ENCODE measurements around the gene VRK3.
A peak's percentile ranks its signal among the peaks of the same experiment; 100 is the strongest.

Gene VRK3

GRCh38 chr19:50030937-50031336 is 5.8 kb upstream of the VRK3 start:
- H3K27ac ChIP-seq (ENCODE audit: low read depth, low read length, poor library complexity, severe bottlenecking): no peak overlapping the region
- H2AFZ ChIP-seq (ENCODE audit: low read length): no peak overlapping the region
- peaks cover 11% of the 10 kb centered on the region; the same call in 1 of the 2 replicates for H3K79me2 ChIP-seq (ENCODE audit: insufficient read depth, low read length)
- H3K4me3 ChIP-seq (ENCODE audit: low read depth, low read length, poor library complexity, severe bottlenecking): no peak overlapping the region
- H3K27me3 ChIP-seq (ENCODE audit: insufficient read depth, low read length): no peaks in the 10 kb centered on the region
- H4K20me1 ChIP-seq (ENCODE audit: insufficient read depth, low read length): no peaks in the 10 kb centered on the region
- H3K9me2 ChIP-seq (ENCODE audit: low read depth, low read length): no peaks in the 10 kb centered on the region
- H3K4me1 ChIP-seq (ENCODE audit: insufficient read depth, low read length, severe bottlenecking): peaks cover 14% of the 10 kb centered on the region
- H3K9ac ChIP-seq (ENCODE audit: low read length): no peak overlapping the region
- TF ChIP-seq CTCF (IDR thresholded peaks at IDR 0.05; ENCODE audit: low read length) (no peak), EZH2 (IDR thresholded peaks at IDR 0.05; ENCODE audit: borderline replicate concordance, low read length) (no peak)
- H3K9me3 ChIP-seq (ENCODE audit: low read length): no peaks in the 10 kb centered on the region
- H3F3A ChIP-seq (ENCODE audit: insufficient read depth, low read length): no peaks in the 10 kb centered on the region
- peaks cover 65% of the 10 kb centered on the region for H3K36me3 ChIP-seq (ENCODE audit: insufficient read depth, low read length)
- no peak overlapping the region for H3K4me2 ChIP-seq (ENCODE audit: low read length)

- H2AFZ ChIP-seq (ENCODE audit: low read length): no peak overlapping the region
- peaks cover 59% of the 10 kb centered on the region for H3K36me3 ChIP-seq (ENCODE audit: insufficient read depth, low read length)
- H4K20me1 ChIP-seq (ENCODE audit: insufficient read depth, low read length): no peaks in the 10 kb centered on the region
- no peak overlapping the region for H3K27ac ChIP-seq (ENCODE audit: low read depth, low read length, poor library complexity, severe bottlenecking)
- H3K4me2 ChIP-seq (ENCODE audit: low read length): no peak overlapping the region
- H3K27me3 ChIP-seq (ENCODE audit: insufficient read depth, low read length): no peaks in the 10 kb centered on the region
- H3K9me3 ChIP-seq (ENCODE audit: low read length): no peaks in the 10 kb centered on the region
- H3K79me2 ChIP-seq (ENCODE audit: insufficient read depth, low read length): peaks cover 11% of the 10 kb centered on the region; the same call in 1 of the 2 replicates
- no peak overlapping the region for H3K9ac ChIP-seq (ENCODE audit: low read length)
- H3F3A ChIP-seq (ENCODE audit: insufficient read depth, low read length): no peaks in the 10 kb centered on the region
- no peaks in the 10 kb centered on the region for H3K9me2 ChIP-seq (ENCODE audit: low read depth, low read length)
- no peak for TF ChIP-seq EZH2 (IDR thresholded peaks at IDR 0.05; ENCODE audit: borderline replicate concordance, low read length)
- TF ChIP-seq CTCF (IDR thresholded peaks at IDR 0.05; ENCODE audit: low read length): no peak
- no peak overlapping the region for H3K4me3 ChIP-seq (ENCODE audit: low read depth, low read length, poor library complexity, severe bottlenecking)
- peaks cover 16% of the 10 kb centered on the region for H3K4me1 ChIP-seq (ENCODE audit: insufficient read depth, low read length, severe bottlenecking)
These were observed 5.1 kb upstream of the VRK3 start for GRCh38 chr19:50030225-50030624.

- H3K9ac ChIP-seq (ENCODE audit: low read length): no peak overlapping the region
These were observed 1.4 kb upstream of the VRK3 start for GRCh38 chr19:50026550-50026906.

More at GRCh38 chr19:50026550-50026906, 1.4 kb upstream of the VRK3 start:
- Histone ChIP-seq H3K79me2 (ENCODE audit: insufficient read depth, low read length) (peaks cover 18% of the 10 kb centered on the region), H3K4me2 (ENCODE audit: low read length) (peak overlapping the region; percentile 79), H2AFZ (ENCODE audit: low read length) (no peak overlapping the region), H3K4me3 (ENCODE audit: low read depth, low read length, poor library complexity, severe bottlenecking) (peak overlapping the region; percentile 75), H3F3A (ENCODE audit: insufficient read depth, low read length) (no peaks in the 10 kb centered on the region), H3K27me3 (ENCODE audit: insufficient read depth, low read length) (no peaks in the 10 kb centered on the region), H3K9me2 (ENCODE audit: low read depth, low read length) (no peaks in the 10 kb centered on the region), H3K9me3 (ENCODE audit: low read length) (no peaks in the 10 kb centered on the region), H3K4me1 (ENCODE audit: insufficient read depth, low read length, severe bottlenecking) (peaks cover 36% of the 10 kb centered on the region), H3K36me3 (ENCODE audit: insufficient read depth, low read length) (peaks cover 24% of the 10 kb centered on the region), H3K27ac (ENCODE audit: low read depth, low read length, poor library complexity, severe bottlenecking) (no peak overlapping the region), H4K20me1 (ENCODE audit: insufficient read depth, low read length) (no peaks in the 10 kb centered on the region)
- no peak for TF ChIP-seq EZH2 (IDR thresholded peaks at IDR 0.05; ENCODE audit: borderline replicate concordance, low read length)
- TF ChIP-seq CTCF (IDR thresholded peaks at IDR 0.05; ENCODE audit: low read length): no peak

All from OCI-LY1 (cell line).